Esophagus squamous epithelium (tissue), 5 donors: Measurements from ENCODE around the gene CCT4. TPM values are rescaled to one million over a fixed set of nuclear protein-coding genes. Genes with fewer than 3 reads are reported as not detected.
A peak's percentile ranks its signal among the peaks of the same experiment; 100 is the strongest.

Experiments used
- DNase-seq: peaks from one replicate; lab custom pipeline; 2025; lab: John Stamatoyannopoulos, UW
- H3K27ac ChIP-seq, 4 donors: fragments of 200-600 bp; sonication (generic); one replicate each; pipeline ENCODE4 v1.5.1; 2016 to 2019; ENCODE audit warnings: mild to moderate bottlenecking in 1 of 4
- H3K27me3 ChIP-seq, 4 donors: fragments of 200-600 bp; sonication (generic); 1 replicate in 3 of 4; 2 replicates in 1 of 4; pipeline versions ENCODE4 v1.5.1 to v1.6.0; 2017 to 2021; ENCODE audit warnings: antibody characterized with exemption in 1 of 4
- H3K36me3 ChIP-seq, 3 donors: fragments of 200-600 bp; sonication (generic); one replicate each; pipeline ENCODE4 v1.5.1; 2016 to 2019
- H3K4me1 ChIP-seq, 3 donors: fragments of 200-600 bp; sonication (generic); one replicate each; pipeline ENCODE4 v1.5.1; 2017 to 2019
- H3K4me3 ChIP-seq, 4 donors: fragments of 200-600 bp; sonication (generic); 1 replicate in 3 of 4; 2 replicates in 1 of 4; pipeline ENCODE4 v1.5.1; 2016 to 2019; ENCODE audit warnings: mild to moderate bottlenecking in 2 of 4, moderate library complexity in 1 of 4
- H3K9me3 ChIP-seq, 3 donors: fragments of 200-600 bp; sonication (generic); one replicate each; pipeline ENCODE4 v1.5.1; 2016 to 2019
- POLR2A ChIP-seq, 4 donors: fragments of 450-650 bp; IDR thresholded peaks; one replicate each; pipeline ENCODE4 v1.6.1; 2017; ENCODE audit warnings: antibody characterized with exemption in 4 of 4, mild to moderate bottlenecking in 4 of 4, moderate library complexity in 3 of 4
- WGBS, 2 donors: methylation state at CpG; one replicate each; pipeline ENCODE4 v1.1.5; 2018; 5-methylcytosine and 5-hydroxymethylcytosine counted together
- intact Hi-C: fragments of 100-400 bp; cut with DNase I; formaldehyde crosslinking; loops from one replicate; pipeline ENCODE4 v1.15.0; 2022
- total RNA-seq, 4 donors: library from RNA; depleted of rRNA; stranded (reverse); fragments of >200 nt; gene quantifications; one replicate each; pipeline ENCODE4 v1.1.0, GENCODE V29; 2016
- TF ChIP-seq, protein P1 (sequence below), 6 experiments: fragments of 450-650 bp in 4 of 6; fragments of 200-600 bp in 2 of 6; sonication (generic) in 2 of 6; IDR thresholded peaks; one replicate each; pipeline ENCODE4 v1.5.1; 2016 to 2019; ENCODE audit warnings: antibody characterized with exemption in 6 of 6, mild to moderate bottlenecking in 4 of 6, moderate library complexity in 4 of 6
- donor health status: DM: yes; HTN: yes; CAD: no.

The CCT4 gene
- total RNA-seq, 4 donors from 2014 or later, result 59.3 to 126 (median 95.5) TPM

DNA sequence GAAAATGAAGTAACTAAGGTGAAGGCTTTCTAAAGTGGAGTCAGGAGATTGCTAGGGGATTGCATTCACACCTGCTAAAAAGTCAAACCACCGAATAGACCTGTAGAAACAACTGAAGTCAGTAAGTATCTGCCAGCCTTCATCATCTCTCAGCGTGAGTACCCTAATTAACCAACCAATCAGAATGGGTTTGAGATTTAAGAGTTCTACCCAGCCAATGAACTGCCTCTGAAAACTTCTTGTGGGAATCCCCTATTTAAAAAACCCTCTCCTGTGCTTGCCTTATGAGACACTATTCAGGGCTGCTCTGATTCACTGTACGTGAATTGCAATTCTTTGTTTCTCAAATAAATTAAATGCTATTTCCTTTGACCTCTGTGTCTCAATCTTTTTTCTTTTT lies 31.2 kb downstream of the CCT4 start:
- intact Hi-C loops, result no loop called here
- H3K27me3 ChIP-seq, result no peaks in the 10 kb centered on the region
- no peak for DNase-seq
- H3K4me1 ChIP-seq, result peaks cover 0 to 21% (median 6%) of the 10 kb centered on the region in 3 donors
- no peak overlapping the region for H3K27ac ChIP-seq
- no peak overlapping the region for H3K4me3 ChIP-seq
- WGBS, 2 donors, result 32 to 45% methylated on average over 3 of the region's 3 CpGs
- TF ChIP-seq, protein P1, sequence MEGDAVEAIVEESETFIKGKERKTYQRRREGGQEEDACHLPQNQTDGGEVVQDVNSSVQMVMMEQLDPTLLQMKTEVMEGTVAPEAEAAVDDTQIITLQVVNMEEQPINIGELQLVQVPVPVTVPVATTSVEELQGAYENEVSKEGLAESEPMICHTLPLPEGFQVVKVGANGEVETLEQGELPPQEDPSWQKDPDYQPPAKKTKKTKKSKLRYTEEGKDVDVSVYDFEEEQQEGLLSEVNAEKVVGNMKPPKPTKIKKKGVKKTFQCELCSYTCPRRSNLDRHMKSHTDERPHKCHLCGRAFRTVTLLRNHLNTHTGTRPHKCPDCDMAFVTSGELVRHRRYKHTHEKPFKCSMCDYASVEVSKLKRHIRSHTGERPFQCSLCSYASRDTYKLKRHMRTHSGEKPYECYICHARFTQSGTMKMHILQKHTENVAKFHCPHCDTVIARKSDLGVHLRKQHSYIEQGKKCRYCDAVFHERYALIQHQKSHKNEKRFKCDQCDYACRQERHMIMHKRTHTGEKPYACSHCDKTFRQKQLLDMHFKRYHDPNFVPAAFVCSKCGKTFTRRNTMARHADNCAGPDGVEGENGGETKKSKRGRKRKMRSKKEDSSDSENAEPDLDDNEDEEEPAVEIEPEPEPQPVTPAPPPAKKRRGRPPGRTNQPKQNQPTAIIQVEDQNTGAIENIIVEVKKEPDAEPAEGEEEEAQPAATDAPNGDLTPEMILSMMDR (IDR thresholded peaks at IDR 0.05), result no peak
- TF ChIP-seq POLR2A (IDR thresholded peaks at IDR 0.05), result no peak
- H3K36me3 ChIP-seq, result no peaks in the 10 kb centered on the region
- H3K9me3 ChIP-seq, result no peaks in the 10 kb centered on the region

DNA sequence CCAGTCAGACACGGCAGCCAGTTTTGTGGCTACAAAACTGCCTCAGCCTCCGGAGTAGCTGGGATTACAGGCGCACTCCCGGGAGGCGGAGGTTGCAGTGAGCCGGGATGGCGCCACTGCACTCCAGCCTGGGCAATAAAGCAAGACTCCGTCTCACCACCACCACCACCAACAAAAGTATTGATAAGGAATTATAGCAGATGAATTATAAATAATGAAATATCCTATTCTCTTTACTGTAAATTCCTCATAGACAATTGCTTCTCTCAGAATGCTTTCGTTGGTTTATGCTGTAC lies 33.2 kb downstream of the CCT4 start:
- Histone ChIP-seq H3K4me1 (peaks cover 0 to 21% (median 6%) of the 10 kb centered on the region in 3 donors), H3K27ac (peak overlapping the region; percentile 59 to 94 (median 88)), H3K9me3 (no peaks in the 10 kb centered on the region), H3K27me3 (no peaks in the 10 kb centered on the region), H3K4me3 (peak overlapping the region; percentile 72 to 90 (median 78)), H3K36me3 (no peaks in the 10 kb centered on the region)
- DNase-seq, result no peak
- TF ChIP-seq POLR2A (IDR thresholded peaks at IDR 0.05), result no peak
- TF ChIP-seq, protein P1 (IDR thresholded peaks at IDR 0.05), result no peak
- WGBS, 2 donors, result 31 to 56% methylated on average over 8 to 9 of the region's 9 CpGs
- intact Hi-C loops, result no loop called here

DNA sequence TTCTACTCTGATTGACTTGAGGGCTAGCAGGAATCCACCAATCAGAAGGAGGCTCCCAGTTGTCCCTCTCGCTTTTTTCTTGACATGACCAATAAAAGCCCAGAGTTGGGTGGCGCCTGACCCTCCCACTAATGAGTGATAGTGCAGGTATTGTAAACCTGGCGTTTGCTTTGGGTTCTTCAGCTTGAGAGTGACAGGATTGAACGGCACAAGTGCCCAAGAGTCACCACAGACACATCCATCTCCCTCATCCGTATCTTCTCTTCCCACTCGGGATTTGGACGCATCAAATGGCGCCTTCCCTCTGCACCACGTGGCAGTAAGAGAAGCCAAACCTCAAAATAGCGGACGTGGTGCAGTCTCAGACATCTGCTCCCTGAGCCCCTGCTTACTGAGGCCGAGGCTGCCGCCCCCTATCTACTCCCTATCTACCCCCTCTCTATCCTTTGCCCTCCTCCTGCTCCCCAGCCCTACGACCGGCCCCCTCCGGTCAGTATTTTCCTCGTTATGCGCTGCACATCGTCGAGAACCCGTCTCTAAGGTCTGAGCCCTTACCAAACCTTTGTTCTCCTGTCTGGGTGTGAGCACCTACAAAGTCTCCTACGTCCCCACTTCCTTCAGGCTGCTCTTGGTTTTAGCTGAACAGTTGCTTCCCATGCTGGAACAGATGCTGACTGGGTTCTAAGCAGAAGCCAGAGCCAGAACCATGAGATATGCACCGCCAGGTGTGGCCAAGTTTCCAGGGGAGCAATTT lies 33.7 kb downstream of the CCT4 start:
- peaks cover 0 to 21% (median 6%) of the 10 kb centered on the region in 3 donors for H3K4me1 ChIP-seq
- no peaks in the 10 kb centered on the region for H3K27me3 ChIP-seq
- 1 to 3% methylated on average over 23 of the region's 23 CpGs for WGBS, 2 donors
- H3K27ac ChIP-seq, result peak overlapping the region; percentile 84 to 95 (median 93)
- peak overlapping the region; percentile 72 to 90 (median 78) for H3K4me3 ChIP-seq
- TF ChIP-seq, protein P1 (IDR thresholded peaks at IDR 0.05), result peak in 2 of 6 experiments; percentile 22
- TF ChIP-seq POLR2A (IDR thresholded peaks at IDR 0.05), result no peak
- no peaks in the 10 kb centered on the region for H3K36me3 ChIP-seq
- no peaks in the 10 kb centered on the region for H3K9me3 ChIP-seq
- peak; percentile 67 for DNase-seq
- intact Hi-C loops, result no loop called here

DNA sequence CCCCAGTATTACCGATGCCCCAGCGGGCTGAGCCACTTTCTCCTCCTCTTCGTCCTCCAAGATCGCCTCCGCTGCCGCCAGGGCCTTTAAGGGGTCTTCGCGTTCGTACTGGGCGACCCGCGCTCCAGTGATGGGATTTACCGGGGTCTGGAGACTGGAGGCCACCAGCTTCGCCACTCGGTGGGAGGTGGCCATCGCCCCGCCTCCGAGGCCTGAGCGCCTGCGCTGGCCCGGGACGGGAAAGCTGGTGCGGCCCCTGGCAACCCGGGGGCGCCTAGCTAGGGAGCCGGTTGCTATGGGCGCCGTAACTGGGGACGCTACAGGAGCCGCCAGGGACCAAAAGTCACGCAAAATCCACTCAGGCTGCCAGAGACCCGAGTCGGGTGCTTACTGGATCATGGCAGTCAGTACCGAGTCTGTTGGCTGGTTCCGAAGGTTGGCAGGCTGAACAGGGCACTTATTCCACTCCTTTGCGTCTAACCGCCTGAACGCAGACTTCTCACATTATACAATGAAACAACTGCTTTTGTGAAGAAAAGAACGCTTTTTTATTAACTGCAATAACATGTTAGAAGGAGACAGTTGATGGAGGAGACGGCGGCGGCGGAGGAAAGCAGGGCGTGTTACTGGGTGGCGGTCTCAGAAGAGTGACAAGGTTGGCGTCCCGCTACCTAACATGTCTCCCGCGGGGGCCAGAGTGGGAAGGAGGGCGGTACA lies 34.5 kb downstream of the CCT4 start, which contains the start of gene FAM161A:
TSS of gene FAM161A (minus strand) at position 214 of the 717 bp plus-strand sequence. CDS start at position 195, 19 bp downstream.
- peak within 1 kb of the TSS; percentile 84 to 95 (median 93) for H3K27ac ChIP-seq
- no peaks in the 10 kb centered on the region for H3K9me3 ChIP-seq
- TF ChIP-seq, protein P1 (IDR thresholded peaks at IDR 0.05), result no peak
- TF ChIP-seq POLR2A (IDR thresholded peaks at IDR 0.05), result peak in 2 of 4 donors; percentile 5 to 41
- H3K27me3 ChIP-seq, result no peaks in the 10 kb centered on the region
- no peaks in the 10 kb centered on the region for H3K36me3 ChIP-seq
- 0 to 1% methylated on average over 15 to 23 of the region's 50 CpGs for WGBS, 2 donors
- H3K4me3 ChIP-seq, result peak within 1 kb of the TSS; percentile 72 to 90 (median 78)
- peak; percentile 56 for DNase-seq
- intact Hi-C loops, result no loop called here
- H3K4me1 ChIP-seq, result peaks cover 0 to 21% (median 6%) of the 10 kb centered on the region in 3 donors
